Renal cortex interstitium (tissue), 11 donors: Measurements from ENCODE around the gene ZBTB1. TPM values are rescaled to one million over a fixed set of nuclear protein-coding genes. Genes with fewer than 3 reads are reported as not detected.

ENCODE experiments used
- DNase-seq, 11 donors: peaks; one replicate each; pipeline ENCODE4 v3.0.0-alpha.2; 2013; ENCODE audit warnings: low read depth in 9 of 11, low spot score in 4 of 11; ENCODE audit errors: extremely low read depth in 1 of 11
- polyA plus RNA-seq, 3 donors: library from polyadenylated mRNA; unstranded; fragments of 120-200 nt; gene quantifications; one replicate each; pipeline ENCODE4 v1.2.1, GENCODE V29; 2013; ENCODE audit not compliant: insufficient read length in 3 of 3

The ZBTB1 gene
- polyA plus RNA-seq, 3 donors: 62.6 to 74.3 (median 69.4) TPM

- DNase-seq: no peak
Measured at GRCh38 chr14:64478634-64479250, 25.8 kb upstream of the ZBTB1 start.

DNA sequence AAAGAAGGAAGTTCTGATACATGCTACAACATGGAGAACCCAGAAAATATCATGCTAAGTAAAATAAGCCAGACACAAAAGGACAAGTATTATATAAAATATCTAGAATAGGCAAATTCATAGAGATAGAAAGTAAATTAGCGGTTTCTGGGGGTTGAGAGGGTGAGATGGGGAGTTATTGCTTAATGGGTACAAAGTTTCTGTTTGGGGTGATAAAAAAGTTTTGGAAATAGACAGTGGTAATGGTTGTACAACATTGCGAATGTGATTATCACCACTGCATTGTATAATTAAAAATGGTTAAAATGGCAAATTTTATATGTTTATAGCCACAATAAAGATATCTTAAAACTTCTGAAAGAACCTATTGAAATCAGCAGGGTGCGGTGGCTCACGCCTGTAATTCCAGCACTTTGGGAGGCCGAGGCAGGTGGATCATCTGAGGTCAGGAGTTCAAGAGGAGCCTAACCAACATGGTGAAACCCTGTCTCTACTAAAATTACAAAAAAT lies 15.9 kb upstream of the ZBTB1 start:
- no peak for DNase-seq

GRCh38 chr14:64491637-64492036 lies 12.9 kb upstream of the ZBTB1 start:
- DNase-seq: no peak

GRCh38 chr14:64493455-64493854 lies 11.1 kb upstream of the ZBTB1 start:
- DNase-seq: no peak

DNA sequence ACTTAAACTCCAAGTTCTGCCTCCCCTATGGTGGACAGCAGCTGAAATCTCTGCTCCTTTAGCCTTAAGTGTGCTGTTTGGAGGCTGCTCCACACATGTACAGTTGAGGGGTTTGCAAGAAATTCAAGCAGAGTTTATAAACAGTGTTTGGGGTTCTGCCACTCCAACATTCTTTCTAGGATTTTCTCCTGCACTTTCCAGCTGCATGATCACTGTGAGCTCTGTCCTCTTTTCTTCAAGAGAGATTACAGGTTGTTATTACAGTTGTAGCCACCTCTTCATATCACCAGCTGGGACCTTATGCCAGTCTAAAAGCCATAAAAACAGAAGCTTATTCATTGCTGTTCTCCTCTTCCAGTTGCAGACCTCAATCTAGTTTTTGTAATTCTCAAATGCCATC lies 9.3 kb upstream of the ZBTB1 start:
- no peak for DNase-seq

- no peak for DNase-seq
Measured at GRCh38 chr14:64496764-64497163, 7.8 kb upstream of the ZBTB1 start.

GRCh38 chr14:64500088-64500487 lies 4.5 kb upstream of the ZBTB1 start:
- no peak for DNase-seq

- peak in 7 of 11 donors; percentile 23 to 57 (median 39) for DNase-seq
Measured at GRCh38 chr14:64501411-64502171, 3.0 kb upstream of the ZBTB1 start.

GRCh38 chr14:64502456-64502855 lies 2.1 kb upstream of the ZBTB1 start:
- DNase-seq: peak in 1 of 11 donors; percentile 11

DNA sequence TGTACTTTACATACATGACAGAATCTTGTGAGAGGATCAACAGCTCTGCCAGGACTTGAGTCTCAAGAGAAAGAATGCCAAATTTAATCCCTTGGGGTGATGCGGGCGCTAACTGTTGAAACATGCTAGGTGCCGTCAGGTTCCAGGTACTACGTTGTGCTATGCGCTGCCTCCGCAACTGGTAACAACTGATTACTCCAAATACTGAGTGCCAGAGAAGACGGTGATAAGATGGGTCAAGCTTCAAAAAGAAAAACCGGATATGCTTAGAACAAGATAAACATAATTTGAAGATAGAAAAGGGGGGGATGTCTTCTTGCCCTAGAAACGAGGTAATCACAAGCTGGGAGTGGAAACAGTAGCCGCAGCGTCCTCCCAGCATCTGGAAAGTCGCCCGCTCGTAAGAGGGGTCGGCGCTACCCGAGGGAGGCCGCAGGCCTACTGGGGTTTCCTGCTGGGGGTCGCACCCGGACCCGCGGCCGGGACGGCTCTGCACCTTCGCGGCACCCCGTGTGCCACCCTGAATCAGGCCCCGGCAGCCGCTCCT lies 1.6 kb upstream of the ZBTB1 start:
- DNase-seq: peak in 4 of 11 donors; percentile 12 to 33 (median 17)

- peak; percentile 65 to 91 (median 86) for DNase-seq
Measured at GRCh38 chr14:64503434-64504309, 898 bp upstream of the ZBTB1 start, which contains the start of gene ZBTB25. Gene ZBTB25, minus strand, starts transcription at chr14:64503838. Its CDS starts 13,305 bp downstream, at chr14:64490533.

DNA sequence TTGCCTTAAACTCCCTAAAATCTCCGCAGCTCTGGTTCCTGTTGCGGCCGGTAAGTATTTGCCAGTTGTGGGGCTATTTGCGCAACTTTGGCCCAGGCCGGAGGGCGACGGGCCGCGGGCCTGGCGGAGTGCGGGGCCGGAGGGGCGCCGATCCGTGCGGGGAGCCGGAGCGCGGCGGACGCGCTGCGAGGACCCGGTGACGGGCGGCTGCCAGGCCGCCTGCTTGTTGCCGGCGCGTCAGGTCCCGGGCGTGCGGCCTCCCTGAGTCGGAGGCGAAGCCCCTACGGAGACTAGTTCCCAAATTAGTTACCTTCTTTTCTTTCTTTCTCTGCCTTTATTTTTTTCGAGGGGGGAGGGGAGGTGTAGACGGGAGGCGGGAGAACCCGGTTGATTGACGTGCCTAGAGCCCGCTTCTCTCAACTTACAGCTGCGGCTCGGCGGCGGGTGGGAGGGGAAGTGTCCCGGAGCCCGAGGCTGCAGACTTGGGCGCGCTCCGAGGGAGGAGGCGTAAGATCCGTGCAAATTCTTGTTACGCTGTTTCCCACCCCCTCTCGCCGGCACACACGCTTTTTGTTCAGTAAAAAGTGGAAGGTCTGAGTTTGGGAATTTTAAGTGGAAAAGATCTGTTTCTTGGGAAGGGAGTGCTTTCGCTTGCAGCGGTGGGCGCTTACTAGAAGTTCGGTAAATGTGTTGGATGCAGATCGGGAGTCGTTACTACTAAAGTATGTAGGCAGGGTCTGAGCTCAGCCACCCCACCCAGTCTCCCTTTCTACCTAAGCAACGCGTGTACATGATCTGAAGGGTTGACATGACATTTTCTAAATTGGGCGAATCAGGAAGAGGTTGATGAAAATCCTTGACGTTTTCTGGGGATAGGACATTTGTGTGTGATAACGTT lies 576 bp downstream of the ZBTB1 start:
- DNase-seq: peak; percentile 72 to 91 (median 85)

DNA sequence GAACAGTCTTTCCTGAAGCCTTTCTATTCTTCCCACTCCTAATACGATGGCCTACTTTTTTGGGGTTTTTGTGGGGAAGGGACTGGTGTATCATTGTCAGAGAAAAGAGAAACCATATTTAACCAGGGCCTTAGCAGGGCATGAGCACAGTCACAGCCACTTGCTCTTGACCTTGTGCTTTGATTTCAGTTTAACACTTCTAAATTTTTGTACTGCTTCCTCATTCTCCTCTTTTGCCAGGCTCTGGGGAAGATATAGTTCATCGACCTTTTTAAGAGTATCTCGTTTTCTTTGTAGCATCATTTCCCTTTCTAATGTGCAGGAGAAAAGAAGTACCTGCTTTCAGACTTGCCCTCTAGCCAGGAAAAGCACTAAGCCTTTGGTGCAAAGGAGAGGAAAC lies 2.2 kb downstream of the ZBTB1 start:
- DNase-seq: no peak

DNA sequence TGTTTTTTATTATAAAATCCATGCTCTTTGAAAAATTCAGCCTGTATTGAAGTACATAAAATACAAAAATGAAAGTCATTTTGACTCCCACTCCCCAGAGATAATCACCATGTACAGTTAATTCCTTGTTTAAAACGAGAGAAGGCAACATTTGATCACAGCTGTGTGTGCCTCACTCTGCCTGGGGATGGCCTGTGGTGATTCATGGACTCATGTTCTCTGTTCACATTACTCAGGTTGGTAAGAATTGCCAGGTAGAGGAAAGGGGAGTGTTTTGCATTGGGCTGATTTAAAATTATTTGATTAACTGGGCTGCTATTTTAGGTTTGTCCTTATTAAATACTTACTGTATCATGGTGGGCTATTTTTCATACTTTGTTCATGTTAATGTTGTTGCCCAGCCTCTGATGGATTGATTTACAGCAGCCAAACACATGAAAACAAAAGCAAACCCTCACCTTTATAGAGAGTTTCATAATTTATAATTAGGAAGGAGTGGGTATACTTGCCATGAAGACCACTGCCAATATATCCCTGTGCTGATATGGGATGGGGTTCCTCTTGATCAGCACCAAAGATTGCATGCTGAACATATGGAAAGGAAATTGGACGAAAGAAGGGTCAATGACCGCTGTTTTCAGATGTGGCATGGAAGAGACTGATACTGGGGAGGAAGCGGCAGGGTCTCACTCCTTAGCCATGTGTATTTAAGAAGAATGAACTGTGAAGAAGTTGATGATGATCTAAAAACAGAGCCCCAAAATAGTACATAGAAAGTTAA lies 3.0 kb downstream of the ZBTB1 start:
- DNase-seq: no peak

DNA sequence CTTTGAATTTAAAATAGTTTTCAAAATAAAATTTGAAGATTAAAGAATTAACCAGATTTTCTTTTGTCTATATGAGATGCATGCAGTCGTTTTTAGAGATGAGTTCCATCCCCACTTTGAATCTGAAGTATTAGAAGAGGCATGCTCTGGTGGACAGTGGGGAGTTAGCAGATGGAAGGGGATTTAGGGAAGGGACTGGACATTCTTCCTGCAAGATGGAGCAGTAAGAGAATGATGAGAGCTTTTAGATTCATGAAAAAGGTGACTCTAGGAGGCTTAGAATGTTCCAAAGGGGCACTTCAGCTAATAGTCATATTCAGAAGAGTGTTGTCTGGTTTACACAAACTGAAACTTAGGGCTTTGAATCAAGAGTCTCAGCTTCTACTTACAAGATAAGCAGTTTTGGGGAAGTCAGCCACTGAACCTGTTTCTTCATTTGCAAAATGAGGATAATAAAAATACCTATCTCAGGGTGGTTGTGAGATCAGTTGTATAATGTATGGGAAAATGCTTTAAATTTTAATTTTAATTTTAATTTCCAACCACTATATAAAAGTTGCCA lies 3.7 kb downstream of the ZBTB1 start:
- no peak for DNase-seq

- DNase-seq: no peak
Measured at GRCh38 chr14:64509036-64509435, 4.5 kb downstream of the ZBTB1 start.
